ENCODE results near the gene UBE2O. TPM values are rescaled to one million over a fixed set of nuclear protein-coding genes. Genes with fewer than 3 reads are reported as not detected.
"Not testable (repeated sequence)": the region's sequence is repeated elsewhere in the genome, so short reads cannot be mapped to it uniquely, and the experiment has no call there.

The UBE2O gene
- total RNA-seq, 1 experiment from 2014 or later = 18.9 TPM

GRCh38 chr17:76353004-76353598, 99.9 kb downstream of the UBE2O start:
- no peak for DNase-seq (ENCODE audit: low read depth)

GRCh38 chr17:76351526-76352071, 101.4 kb downstream of the UBE2O start:
- DNase-seq (ENCODE audit: low read depth) = no peak

- no peak for DNase-seq (ENCODE audit: low read depth)
These were observed 102.5 kb downstream of the UBE2O start for GRCh38 chr17:76350463-76350862.

- DNase-seq (ENCODE audit: low read depth) = not testable (repeated sequence)
These were observed 106.0 kb downstream of the UBE2O start for GRCh38 chr17:76346936-76347335.

GRCh38 chr17:76345377-76345974, 107.5 kb downstream of the UBE2O start:
- no peak for DNase-seq (ENCODE audit: low read depth)

- no peak for DNase-seq (ENCODE audit: low read depth)
These were observed 109.8 kb downstream of the UBE2O start for GRCh38 chr17:76343106-76343505.

- DNase-seq (ENCODE audit: low read depth) = no peak
These were observed 111.7 kb downstream of the UBE2O start for GRCh38 chr17:76341301-76341700.

Other genes starting within 250 kb of the UBE2O start
- 0.10 and 0.23 TPM in 2 replicates for gene RNF157, start 212.7 kb downstream of the UBE2O start, total RNA-seq (2014; rRNA removed; shearing (Covaris generic))
- gene UBALD2, start 187.8 kb downstream of the UBE2O start, total RNA-seq (2014; rRNA removed; shearing (Covaris generic)) = 42.5 and 65.9 TPM in 2 replicates
- 1.5 and 1.6 TPM in 2 replicates for gene QRICH2, start 144.9 kb downstream of the UBE2O start, total RNA-seq (2014; rRNA removed; shearing (Covaris generic))
- gene PRPSAP1, start 99.2 kb downstream of the UBE2O start, total RNA-seq (2014; rRNA removed; shearing (Covaris generic)) = 20.8 and 35.2 TPM in 2 replicates
- gene SPHK1, start 68.5 kb downstream of the UBE2O start, total RNA-seq (2014; rRNA removed; shearing (Covaris generic)) = 107 and 122 TPM in 2 replicates
- 0.05 TPM in 1 of 2 replicates, not detected in the other for gene AANAT, start 14.5 kb upstream of the UBE2O start, total RNA-seq (2014; rRNA removed; shearing (Covaris generic))
- gene RHBDF2, start 48.3 kb upstream of the UBE2O start, total RNA-seq (2014; rRNA removed; shearing (Covaris generic)) = 22.8 and 25.2 TPM in 2 replicates
- gene CYGB, start 84.6 kb upstream of the UBE2O start, total RNA-seq (2014; rRNA removed; shearing (Covaris generic)) = 0.14 and 0.37 TPM in 2 replicates
- 1.5 TPM in 1 of 2 replicates, not detected in the other for gene PRCD, start 86.9 kb upstream of the UBE2O start, total RNA-seq (2014; rRNA removed; shearing (Covaris generic))
- gene ST6GALNAC2, start 132.7 kb upstream of the UBE2O start, total RNA-seq (2014; rRNA removed; shearing (Covaris generic)) = not detected in 2 replicates
- not detected in 2 replicates for gene ST6GALNAC1, start 190.6 kb upstream of the UBE2O start, total RNA-seq (2014; rRNA removed; shearing (Covaris generic))

Measured in HT1080 (cell line).